HepG2 (cell line): ENCODE data around the gene DNAJC5. TPM values are rescaled to one million over a fixed set of nuclear protein-coding genes. Genes with fewer than 3 reads are reported as not detected.

Source experiments
- ATAC-seq: fragments of 200-7000 bp; cut with Tn5 transposase; 3 replicates; pipeline ENCODE4 v1.9.1; 2020; ENCODE audit warnings: mild to moderate bottlenecking, moderate library complexity
- BruUV-seq: library from RNA; stranded (reverse); fragments of 400-500 nt; replicated peaks from 2 replicates; lab custom pipeline; 2021; lab: Mats Ljungman, UMichigan
- CTCF ChIA-PET: fragments of 300-600 bp; formaldehyde crosslinking; extraction: SDS; loops from one replicate; lab custom pipeline; 2021; ENCODE audit warnings: low total read pairs, inconsistent platforms, low intra/inter-chr PET ratio; lab: Yijun Ruan, JAX
- POLR2A ChIA-PET: fragments of 350-600 bp; sonication (Branson Sonifier 250); formaldehyde crosslinking; loops from one replicate; lab custom pipeline; 2020; ENCODE audit warnings: antibody characterized with exemption, inconsistent platforms; lab: Yijun Ruan, JAX
- DNase-seq: peaks from one replicate; pipeline ENCODE4 v3.0.0-alpha.2; 2015; ENCODE audit warnings: low spot score
- FAIRE-seq: peaks from 3 replicates; lab custom pipeline; 2011; peaks lifted over from hg19 to GRCh38; lab: Jason Lieb, UNC
- H2AFZ ChIP-seq: one replicate; pipeline ENCODE4 v1.6.1; 2011; ENCODE audit warnings: low read length, inconsistent platforms
- H3K27ac ChIP-seq: fragments of 300-600 bp; 3 replicates; pipeline ENCODE4 v1.8.0; 2011; ENCODE audit warnings: mixed run types, mild to moderate bottlenecking, mixed read lengths, low read length, inconsistent platforms; ENCODE audit not compliant: insufficient read depth; ENCODE audit errors: extremely low read length
- H3K27me3 ChIP-seq, 2 experiments: fragments of 200-600 bp in 1 of 2; 2 replicates in 1 of 2; 3 replicates in 1 of 2; pipeline versions ENCODE4 v1.6.0 to v1.8.0; 2011; ENCODE audit warnings: low read length in 2 of 2, mild to moderate bottlenecking in 2 of 2, moderate library complexity in 2 of 2, inconsistent platforms in 1 of 2; ENCODE audit not compliant: insufficient read depth in 2 of 2, control insufficient read depth in 1 of 2
- H3K36me3 ChIP-seq, 2 experiments: fragments of 200-600 bp in 1 of 2; replicated peaks in 1 of 2; 2 replicates in 1 of 2; 3 replicates in 1 of 2; pipeline versions ENCODE4 v1.5.1 to v1.8.0; 2011; ENCODE audit warnings: low read length in 2 of 2, inconsistent platforms in 1 of 2; ENCODE audit not compliant: insufficient read depth in 2 of 2, control insufficient read depth in 1 of 2
- H3K4me1 ChIP-seq: 2 replicates; pipeline ENCODE4 v1.5.1; 2012; ENCODE audit warnings: low read length, inconsistent platforms; ENCODE audit not compliant: insufficient read depth
- H3K4me2 ChIP-seq: 2 replicates; pipeline ENCODE4 v1.6.0; 2011; ENCODE audit warnings: low read depth, low read length, inconsistent platforms
- H3K4me3 ChIP-seq, 3 experiments: fragments of 200-600 bp in 1 of 3; sonication (generic), shearing (Covaris generic) in 1 of 3; replicated peaks in 1 of 3; 2 replicates each; pipeline ENCODE4 v1.5.1; 2011 to 2016; ENCODE audit warnings: low read length in 3 of 3, inconsistent platforms in 2 of 3, low read depth in 2 of 3, mild to moderate bottlenecking in 2 of 3, control low read depth in 1 of 3, mixed read lengths in 1 of 3; ENCODE audit not compliant: insufficient read depth in 1 of 3
- H3K79me2 ChIP-seq: one replicate; pipeline ENCODE4 v1.6.1; 2011; ENCODE audit warnings: low read length, inconsistent platforms; ENCODE audit not compliant: insufficient read depth
- H3K9ac ChIP-seq: 2 replicates; pipeline ENCODE4 v1.6.0; 2011; ENCODE audit warnings: mild to moderate bottlenecking, low read depth, low read length, inconsistent platforms; ENCODE audit not compliant: insufficient read depth
- H3K9me3 ChIP-seq: 2 replicates; pipeline ENCODE4 v1.5.1; 2012; ENCODE audit warnings: mild to moderate bottlenecking, low read length
- H4K20me1 ChIP-seq: 2 replicates; pipeline ENCODE4 v1.6.0; 2011; ENCODE audit warnings: inconsistent platforms, mild to moderate bottlenecking, low read length, moderate library complexity; ENCODE audit not compliant: insufficient read depth
- FOXO4 ChIP-seq: sonication (generic); formaldehyde crosslinking; conservative IDR thresholded peaks from 2 replicates; pipeline ENCODE4 v1.8.1; 2023; ENCODE audit warnings: missing genetic modification reagents
- MEIS1 ChIP-seq: sonication (generic); formaldehyde crosslinking; IDR thresholded peaks from 2 replicates; pipeline ENCODE4 v1.9.0; 2021; ENCODE audit warnings: mild to moderate bottlenecking, missing genetic modification reagents, moderate library complexity, borderline replicate concordance
- MZF1 ChIP-seq: sonication (generic); formaldehyde crosslinking; IDR thresholded peaks from 2 replicates; pipeline ENCODE4 v1.8.1; 2023; ENCODE audit warnings: mild to moderate bottlenecking, missing genetic modification reagents, borderline replicate concordance
- REL ChIP-seq: sonication (generic); formaldehyde crosslinking; conservative IDR thresholded peaks from 2 replicates; pipeline ENCODE4 v1.8.0; 2022; ENCODE audit warnings: mild to moderate bottlenecking, missing genetic modification reagents, moderate library complexity
- ZNF3 ChIP-seq: IDR thresholded peaks from 2 replicates; pipeline ENCODE4 v1.7.0; 2017; ENCODE audit warnings: inconsistent platforms
- ZNF460 ChIP-seq: sonication (generic); formaldehyde crosslinking; IDR thresholded peaks from 2 replicates; pipeline ENCODE4 v1.5.1; 2020; ENCODE audit warnings: missing genetic modification reagents, mild to moderate bottlenecking, borderline replicate concordance
- ZSCAN31 ChIP-seq: sonication (generic); formaldehyde crosslinking; IDR thresholded peaks from 2 replicates; pipeline ENCODE4 v1.5.0; 2020; ENCODE audit warnings: low read depth, mild to moderate bottlenecking, missing genetic modification reagents
- WGBS: methylation state at CpG from one replicate; pipeline ENCODE4 v1.1.6; 2017; ENCODE audit warnings: low lambda C conversion rate; 5-methylcytosine and 5-hydroxymethylcytosine counted together
- in situ Hi-C: cut with HindIII; loops from 2 replicates; pipeline ENCODE4 v1.10.0; 2017; ENCODE audit warnings: low pct_unique_long_range_greater_than_20kb; ENCODE audit not compliant: extremely low pct_ligation_motif_present
- intact Hi-C: fragments of 100-400 bp; cut with micrococcal nuclease; formaldehyde crosslinking; loops from one replicate; pipeline ENCODE4 v1.10.0; 2022; ENCODE audit not compliant: unreplicated experiment
- polyA plus RNA-seq, 8 experiments: library from polyadenylated mRNA; depleted of rRNA in 3 of 8; stranded (reverse) in 7 of 8; unstranded in 1 of 8; fragments of >200 nt; fragmentation: Illumina TruSeq in 4 of 8; extraction: Trizol in 4 of 8; gene quantifications; 2 replicates each; pipeline versions ENCODE4 v1.2.1 to v1.2.3, GENCODE V29; 2011 to 2016; ENCODE audit warnings: low read depth in 4 of 8, missing spikeins in 1 of 8, mixed read lengths in 1 of 8; ENCODE audit not compliant: insufficient read depth in 1 of 8
- total RNA-seq, 5 experiments: library from RNA; depleted of rRNA; stranded (reverse); fragments of >200 nt; fragmentation: Illumina TruSeq; extraction: Trizol; gene quantifications; 2 replicates each; pipeline ENCODE4 v1.2.3, GENCODE V29; 2016; ENCODE audit warnings: low read depth in 1 of 5

DNAJC5 gene
- total and polyA plus RNA-seq, 2 of the 13 experiments (the other 11 are each of a cell fraction or from before 2014, with no cell fraction given): 42.8 to 64.5 TPM

GRCh38 chr20:63897978-63898561 is 3.1 kb downstream of the DNAJC5 start:
- Histone ChIP-seq H2AFZ (no peak overlapping the region), H3K36me3 (peaks cover 8 to 12% of the 10 kb centered on the region in 2 experiments), H3K4me2 (no peak overlapping the region), H4K20me1 (peaks cover 43% of the 10 kb centered on the region; the same call in 1 of the 2 replicates), H3K27me3 (no peaks in the 10 kb centered on the region; a peak in 1 of 5 replicates), H3K4me1 (peaks cover 57% of the 10 kb centered on the region), H3K9ac (peak overlapping the region; percentile 7; the same call in 1 of the 2 replicates), H3K79me2 (peaks cover 67% of the 10 kb centered on the region), H3K27ac (peak overlapping the region; percentile 0), H3K4me3 (no peak overlapping the region), H3K9me3 (no peaks in the 10 kb centered on the region)
- intact Hi-C loops: no loop called here
- POLR2A ChIA-PET: interaction anchor here (2.6 to 4.7 kb wide), 3 partner anchors 33 to 82 kb away, joined by 26 to 71 read pairs (median 29); partner anchors contain the start of genes PRPF6, SAMD10, TPD52L2 and UCKL1
- no peak for TF ChIP-seq REL (CRISPR knock-in tag)
- TF ChIP-seq ZNF3 (CRISPR knock-in tag): peak; percentile 51; the same call in 1 of the 2 replicates
- TF ChIP-seq ZSCAN31 (CRISPR knock-in tag): no peak
- TF ChIP-seq MEIS1 (CRISPR knock-in tag): 0 out of 2 replicates have a peak, but pooled peaks have one; percentile 8
- no peak for TF ChIP-seq MZF1 (CRISPR knock-in tag)
- TF ChIP-seq FOXO4 (CRISPR knock-in tag): 0 out of 2 replicates have a peak, but pooled peaks have one; percentile 93
- TF ChIP-seq ZNF460 (CRISPR knock-in tag): no peak
- FAIRE-seq (no peak), ATAC-seq (no peak), DNase-seq (no peak)
- no TSS peak for BruUV-seq
- CTCF ChIA-PET: no interaction called here
- WGBS: 92% methylated on average over 6 of the region's 6 CpGs
- in situ Hi-C loops: no loop called here
